AG04450 (cell line): ENCODE results near the gene TBC1D16. TPM values are rescaled to one million over a fixed set of nuclear protein-coding genes. Genes with fewer than 3 reads are reported as not detected.
A peak's percentile ranks its signal among the peaks of the same experiment; 100 is the strongest.

Experiments
- CTCF ChIA-PET: fragments of 300-600, 350-600 bp; formaldehyde crosslinking; extraction: SDS; loops from one replicate; lab custom pipeline; 2022; ENCODE audit warnings: antibody characterized with exemption, inconsistent platforms; lab: Charles Lee
- POLR2A ChIA-PET: fragments of 350-600 bp; formaldehyde crosslinking; extraction: SDS; loops from one replicate; lab custom pipeline; 2021; ENCODE audit warnings: antibody characterized with exemption, inconsistent platforms; lab: Yijun Ruan, JAX
- DNase-seq: peaks from one replicate; pipeline ENCODE4 v3.0.0-alpha.2; 2011; ENCODE audit warnings: low read depth, low spot score
- H3K27ac ChIP-seq: one replicate; pipeline ENCODE4 v1.5.1; 2012; ENCODE audit warnings: low read depth, low read length, control low read depth
- H3K27me3 ChIP-seq: one replicate; pipeline ENCODE4 v1.6.0; 2012; ENCODE audit warnings: low read length; ENCODE audit not compliant: control insufficient read depth, insufficient read depth
- H3K4me3 ChIP-seq: 2 replicates; pipeline ENCODE4 v1.5.1; 2011; ENCODE audit warnings: mild to moderate bottlenecking, low read depth, low read length, control low read depth
- H3K9me3 ChIP-seq: 2 replicates; pipeline ENCODE4 v1.5.1; 2012; ENCODE audit warnings: low read length; ENCODE audit not compliant: control insufficient read depth, insufficient read depth
- CTCF ChIP-seq: IDR thresholded peaks from 2 replicates; pipeline ENCODE4 v1.5.1; 2011; ENCODE audit warnings: low read depth, low read length, control low read depth, inconsistent platforms
- polyA plus RNA-seq: library from polyadenylated mRNA; depleted of rRNA; stranded (reverse); fragments of >200 nt; gene quantifications from 2 replicates; pipeline ENCODE4 v1.2.3, GENCODE V29; 2011

The TBC1D16 gene
- polyA plus RNA-seq, 1 experiment = 10.9 TPM

- CTCF ChIA-PET = interaction anchor here (7.3 kb wide), 1 partner anchor 14 kb away, joined by 73 read pairs; no protein-coding TSS in a partner anchor
- peak overlapping the region; percentile 92 for H3K27ac ChIP-seq
- TF ChIP-seq CTCF = no peak
- no peaks in the 10 kb centered on the region for H3K27me3 ChIP-seq
- peak overlapping the region; percentile 44 for H3K4me3 ChIP-seq
- DNase-seq = no peak
- H3K9me3 ChIP-seq = no peaks in the 10 kb centered on the region; the same call in 1 of the 2 replicates
- POLR2A ChIA-PET = interaction anchor here (0.6 kb wide), 1 partner anchor 38 kb away, joined by 3 read pairs; no protein-coding TSS in a partner anchor
Observed at GRCh38 chr17:79991924-79992648, 43.6 kb downstream of the TBC1D16 start.

- no peaks in the 10 kb centered on the region; the same call in 1 of the 2 replicates for H3K9me3 ChIP-seq
- ChIA-PET CTCF (interaction anchor here (0.7 to 7.3 kb wide), 4 partner anchors 12 to 250 kb away, joined by 3 to 73 read pairs (median 6); no protein-coding TSS in a partner anchor), POLR2A (interaction anchor here (0.6 to 1.4 kb wide), 2 partner anchors 37 to 152 kb away, joined by 3 to 4 read pairs; no protein-coding TSS in a partner anchor)
- no peak overlapping the region for H3K27ac ChIP-seq
- no peaks in the 10 kb centered on the region for H3K27me3 ChIP-seq
- peak; percentile 43 for DNase-seq
- H3K4me3 ChIP-seq = no peak overlapping the region
- TF ChIP-seq CTCF = peak; percentile 59
Observed at GRCh38 chr17:79991140-79991923, 44.3 kb downstream of the TBC1D16 start.

GRCh38 chr17:79990704-79991103, 45.0 kb downstream of the TBC1D16 start:
- TF ChIP-seq CTCF = no peak
- ChIA-PET POLR2A (interaction anchor here (1.4 kb wide), 1 partner anchor 151 kb away, joined by 4 read pairs; no protein-coding TSS in a partner anchor), CTCF (interaction anchor here (0.7 to 7.3 kb wide), 4 partner anchors 11 to 249 kb away, joined by 3 to 73 read pairs (median 6); no protein-coding TSS in a partner anchor)
- Histone ChIP-seq H3K4me3 (no peak overlapping the region), H3K9me3 (no peaks in the 10 kb centered on the region; the same call in 1 of the 2 replicates), H3K27ac (no peak overlapping the region), H3K27me3 (no peaks in the 10 kb centered on the region)
- DNase-seq = no peak

GRCh38 chr17:79990051-79990592, 45.5 kb downstream of the TBC1D16 start:
- ChIA-PET POLR2A (interaction anchor here (1.4 kb wide), 1 partner anchor 151 kb away, joined by 4 read pairs; no protein-coding TSS in a partner anchor), CTCF (interaction anchor here (0.7 to 7.3 kb wide), 4 partner anchors 11 to 249 kb away, joined by 3 to 73 read pairs (median 6); no protein-coding TSS in a partner anchor)
- no peak for TF ChIP-seq CTCF
- no peak for DNase-seq
- Histone ChIP-seq H3K9me3 (no peaks in the 10 kb centered on the region; the same call in 1 of the 2 replicates), H3K4me3 (no peak overlapping the region), H3K27me3 (no peaks in the 10 kb centered on the region), H3K27ac (no peak overlapping the region)
